HepG2 (cell line): ENCODE data around the gene PTPRE. TPM values are rescaled to one million over a fixed set of nuclear protein-coding genes. Genes with fewer than 3 reads are reported as not detected.

ENCODE experiments used
- ATAC-seq: fragments of 200-7000 bp; cut with Tn5 transposase; 3 replicates; pipeline ENCODE4 v1.9.1; 2020; ENCODE audit warnings: mild to moderate bottlenecking, moderate library complexity
- BruUV-seq: library from RNA; stranded (reverse); fragments of 400-500 nt; replicated peaks from 2 replicates; lab custom pipeline; 2021; lab: Mats Ljungman, UMichigan
- CTCF ChIA-PET: fragments of 300-600 bp; formaldehyde crosslinking; extraction: SDS; loops from one replicate; lab custom pipeline; 2021; ENCODE audit warnings: low total read pairs, inconsistent platforms, low intra/inter-chr PET ratio; lab: Yijun Ruan, JAX
- POLR2A ChIA-PET: fragments of 350-600 bp; sonication (Branson Sonifier 250); formaldehyde crosslinking; loops from one replicate; lab custom pipeline; 2020; ENCODE audit warnings: antibody characterized with exemption, inconsistent platforms; lab: Yijun Ruan, JAX
- DNase-seq: peaks from one replicate; pipeline ENCODE4 v3.0.0-alpha.2; 2015; ENCODE audit warnings: low spot score
- FAIRE-seq: peaks from 3 replicates; lab custom pipeline; 2011; peaks lifted over from hg19 to GRCh38; lab: Jason Lieb, UNC
- H2AFZ ChIP-seq: one replicate; pipeline ENCODE4 v1.6.1; 2011; ENCODE audit warnings: low read length, inconsistent platforms
- H3K27ac ChIP-seq: fragments of 300-600 bp; 3 replicates; pipeline ENCODE4 v1.8.0; 2011; ENCODE audit warnings: mixed run types, mild to moderate bottlenecking, mixed read lengths, low read length, inconsistent platforms; ENCODE audit not compliant: insufficient read depth; ENCODE audit errors: extremely low read length
- H3K27me3 ChIP-seq, 2 experiments: fragments of 200-600 bp in 1 of 2; 2 replicates in 1 of 2; 3 replicates in 1 of 2; pipeline versions ENCODE4 v1.6.0 to v1.8.0; 2011; ENCODE audit warnings: low read length in 2 of 2, mild to moderate bottlenecking in 2 of 2, moderate library complexity in 2 of 2, inconsistent platforms in 1 of 2; ENCODE audit not compliant: insufficient read depth in 2 of 2, control insufficient read depth in 1 of 2
- H3K36me3 ChIP-seq, 2 experiments: fragments of 200-600 bp in 1 of 2; replicated peaks in 1 of 2; 2 replicates in 1 of 2; 3 replicates in 1 of 2; pipeline versions ENCODE4 v1.5.1 to v1.8.0; 2011; ENCODE audit warnings: low read length in 2 of 2, inconsistent platforms in 1 of 2; ENCODE audit not compliant: insufficient read depth in 2 of 2, control insufficient read depth in 1 of 2
- H3K4me1 ChIP-seq: 2 replicates; pipeline ENCODE4 v1.5.1; 2012; ENCODE audit warnings: low read length, inconsistent platforms; ENCODE audit not compliant: insufficient read depth
- H3K4me2 ChIP-seq: 2 replicates; pipeline ENCODE4 v1.6.0; 2011; ENCODE audit warnings: low read depth, low read length, inconsistent platforms
- H3K4me3 ChIP-seq, 3 experiments: fragments of 200-600 bp in 1 of 3; sonication (generic), shearing (Covaris generic) in 1 of 3; replicated peaks in 1 of 3; 2 replicates each; pipeline ENCODE4 v1.5.1; 2011 to 2016; ENCODE audit warnings: low read length in 3 of 3, inconsistent platforms in 2 of 3, low read depth in 2 of 3, mild to moderate bottlenecking in 2 of 3, control low read depth in 1 of 3, mixed read lengths in 1 of 3; ENCODE audit not compliant: insufficient read depth in 1 of 3
- H3K79me2 ChIP-seq: one replicate; pipeline ENCODE4 v1.6.1; 2011; ENCODE audit warnings: low read length, inconsistent platforms; ENCODE audit not compliant: insufficient read depth
- H3K9ac ChIP-seq: 2 replicates; pipeline ENCODE4 v1.6.0; 2011; ENCODE audit warnings: mild to moderate bottlenecking, low read depth, low read length, inconsistent platforms; ENCODE audit not compliant: insufficient read depth
- H3K9me3 ChIP-seq: 2 replicates; pipeline ENCODE4 v1.5.1; 2012; ENCODE audit warnings: mild to moderate bottlenecking, low read length
- H4K20me1 ChIP-seq: 2 replicates; pipeline ENCODE4 v1.6.0; 2011; ENCODE audit warnings: inconsistent platforms, mild to moderate bottlenecking, low read length, moderate library complexity; ENCODE audit not compliant: insufficient read depth
- HNF4G ChIP-seq, 2 experiments: sonication (generic) in 1 of 2; formaldehyde crosslinking in 1 of 2; IDR thresholded peaks; 2 replicates each; pipeline versions ENCODE4 v1.4.0 to v1.6.1; 2011 to 2020; ENCODE audit warnings: borderline replicate concordance in 2 of 2, low read depth in 2 of 2, mild to moderate bottlenecking in 2 of 2, low read length in 1 of 2, missing genetic modification reagents in 1 of 2, moderate library complexity in 1 of 2
- MATR3 ChIP-seq: sonication (generic); formaldehyde crosslinking; IDR thresholded peaks from 2 replicates; pipeline ENCODE4 v1.4.0; 2020; ENCODE audit warnings: missing genetic modification reagents
- POLR2AphosphoS2 ChIP-seq: IDR thresholded peaks from 2 replicates; pipeline ENCODE4 v1.6.1; 2011; ENCODE audit warnings: low read depth, low read length, improper control_type of control experiment
- TBX2 ChIP-seq: sonication (generic); formaldehyde crosslinking; IDR thresholded peaks from 2 replicates; pipeline ENCODE4 v1.5.0; 2020; ENCODE audit warnings: missing genetic modification reagents, mild to moderate bottlenecking, borderline replicate concordance
- ZFX ChIP-seq: sonication (generic); formaldehyde crosslinking; IDR thresholded peaks from 2 replicates; pipeline ENCODE4 v1.4.0; 2020; ENCODE audit warnings: mild to moderate bottlenecking, low read depth, missing genetic modification reagents, moderate library complexity
- ZNF33B ChIP-seq: sonication (generic); formaldehyde crosslinking; IDR thresholded peaks from 2 replicates; pipeline ENCODE4 v1.5.1; 2020; ENCODE audit warnings: mild to moderate bottlenecking, missing genetic modification reagents
- ZNF530 ChIP-seq: sonication (generic); formaldehyde crosslinking; IDR thresholded peaks from 2 replicates; pipeline ENCODE4 v1.5.0; 2020; ENCODE audit warnings: low read depth, mild to moderate bottlenecking, missing genetic modification reagents
- ZNF567 ChIP-seq: sonication (generic); formaldehyde crosslinking; IDR thresholded peaks from 2 replicates; pipeline ENCODE4 v1.8.1; 2023; ENCODE audit warnings: mild to moderate bottlenecking, missing genetic modification reagents, borderline replicate concordance
- ZNF75D ChIP-seq: sonication (generic); formaldehyde crosslinking; IDR thresholded peaks from 2 replicates; pipeline ENCODE4 v1.8.1; 2023; ENCODE audit warnings: missing genetic modification reagents, mild to moderate bottlenecking, borderline replicate concordance
- WGBS: methylation state at CpG from one replicate; pipeline ENCODE4 v1.1.6; 2017; ENCODE audit warnings: low lambda C conversion rate; 5-methylcytosine and 5-hydroxymethylcytosine counted together
- in situ Hi-C: cut with HindIII; loops from 2 replicates; pipeline ENCODE4 v1.10.0; 2017; ENCODE audit warnings: low pct_unique_long_range_greater_than_20kb; ENCODE audit not compliant: extremely low pct_ligation_motif_present
- intact Hi-C: fragments of 100-400 bp; cut with micrococcal nuclease; formaldehyde crosslinking; loops from one replicate; pipeline ENCODE4 v1.10.0; 2022; ENCODE audit not compliant: unreplicated experiment
- polyA plus RNA-seq, 8 experiments: library from polyadenylated mRNA; depleted of rRNA in 3 of 8; stranded (reverse) in 7 of 8; unstranded in 1 of 8; fragments of >200 nt; fragmentation: Illumina TruSeq in 4 of 8; extraction: Trizol in 4 of 8; gene quantifications; 2 replicates each; pipeline versions ENCODE4 v1.2.1 to v1.2.3, GENCODE V29; 2011 to 2016; ENCODE audit warnings: low read depth in 4 of 8, missing spikeins in 1 of 8, mixed read lengths in 1 of 8; ENCODE audit not compliant: insufficient read depth in 1 of 8
- total RNA-seq, 5 experiments: library from RNA; depleted of rRNA; stranded (reverse); fragments of >200 nt; fragmentation: Illumina TruSeq; extraction: Trizol; gene quantifications; 2 replicates each; pipeline ENCODE4 v1.2.3, GENCODE V29; 2016; ENCODE audit warnings: low read depth in 1 of 5
- TF ChIP-seq, protein P1 (sequence below): sonication (generic); formaldehyde crosslinking; IDR thresholded peaks from 2 replicates; pipeline ENCODE4 v1.5.0; 2020; ENCODE audit warnings: mild to moderate bottlenecking, missing genetic modification reagents
- TF ChIP-seq, protein P2 (sequence below): sonication (generic); formaldehyde crosslinking; IDR thresholded peaks from 2 replicates; pipeline ENCODE4 v1.8.0; 2022; ENCODE audit warnings: mild to moderate bottlenecking, missing genetic modification reagents, moderate library complexity

PTPRE gene
- total and polyA plus RNA-seq, 2 of the 13 experiments (the other 11 are each of a cell fraction or from before 2014, with no cell fraction given) = 0.01 to 0.02 TPM

GRCh38 chr10:128091636-128092210 lies 184.8 kb downstream of the PTPRE start:
- peaks cover 8% of the 10 kb centered on the region for H3K4me1 ChIP-seq
- WGBS = 62% methylated on average over 14 of the region's 17 CpGs
- no peak overlapping the region for H3K9ac ChIP-seq
- no peak for TF ChIP-seq TBX2 (CRISPR knock-in tag)
- no peak for TF ChIP-seq ZNF75D
- TF ChIP-seq, protein P1, sequence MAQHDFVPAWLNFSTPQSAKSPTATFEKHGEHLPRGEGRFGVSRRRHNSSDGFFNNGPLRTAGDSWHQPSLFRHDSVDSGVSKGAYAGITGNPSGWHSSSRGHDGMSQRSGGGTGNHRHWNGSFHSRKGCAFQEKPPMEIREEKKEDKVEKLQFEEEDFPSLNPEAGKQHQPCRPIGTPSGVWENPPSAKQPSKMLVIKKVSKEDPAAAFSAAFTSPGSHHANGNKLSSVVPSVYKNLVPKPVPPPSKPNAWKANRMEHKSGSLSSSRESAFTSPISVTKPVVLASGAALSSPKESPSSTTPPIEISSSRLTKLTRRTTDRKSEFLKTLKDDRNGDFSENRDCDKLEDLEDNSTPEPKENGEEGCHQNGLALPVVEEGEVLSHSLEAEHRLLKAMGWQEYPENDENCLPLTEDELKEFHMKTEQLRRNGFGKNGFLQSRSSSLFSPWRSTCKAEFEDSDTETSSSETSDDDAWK (CRISPR knock-in tag) = no peak
- TF ChIP-seq ZFX (CRISPR knock-in tag) = no peak
- no peak for TF ChIP-seq POLR2AphosphoS2
- TF ChIP-seq, protein P2, sequence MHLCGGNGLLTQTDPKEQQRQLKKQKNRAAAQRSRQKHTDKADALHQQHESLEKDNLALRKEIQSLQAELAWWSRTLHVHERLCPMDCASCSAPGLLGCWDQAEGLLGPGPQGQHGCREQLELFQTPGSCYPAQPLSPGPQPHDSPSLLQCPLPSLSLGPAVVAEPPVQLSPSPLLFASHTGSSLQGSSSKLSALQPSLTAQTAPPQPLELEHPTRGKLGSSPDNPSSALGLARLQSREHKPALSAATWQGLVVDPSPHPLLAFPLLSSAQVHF = no peak
- TF ChIP-seq MATR3 = no peak
- TF ChIP-seq ZNF530 (CRISPR knock-in tag) = no peak
- TF ChIP-seq ZNF33B (CRISPR knock-in tag) = no peak
- no peak for TF ChIP-seq HNF4G (IDR thresholded peaks at IDR 0.05; ENCODE audit: borderline replicate concordance, low read depth, low read length)
- TF ChIP-seq HNF4G (CRISPR knock-in tag; IDR thresholded peaks at IDR 0.05; ENCODE audit: borderline replicate concordance, low read depth) = no peak
- TF ChIP-seq ZNF567 = no peak
- TF ChIP-seq, all 625 proteins: peak for 0
- Histone ChIP-seq H3K4me3 (no peak overlapping the region), H3K27ac (no peak overlapping the region), H3K79me2 (no peaks in the 10 kb centered on the region), H3K4me2 (no peak overlapping the region), H3K9me3 (no peaks in the 10 kb centered on the region), H3K27me3 (peaks cover 0 to 3% of the 10 kb centered on the region in 2 experiments; a peak in 3 of 5 replicates), H2AFZ (no peak overlapping the region), H4K20me1 (no peaks in the 10 kb centered on the region), H3K36me3 (no peaks in the 10 kb centered on the region)
- CTCF ChIA-PET = no interaction called here
- FAIRE-seq (no peak), ATAC-seq (no peak; the same call in 2 of the 3 replicates), DNase-seq (no peak)
- POLR2A ChIA-PET = no interaction called here
- in situ Hi-C loops = loop anchor here (25.0 kb wide), 1 partner anchor 446 kb away; no protein-coding TSS in a partner anchor
- intact Hi-C loops = no loop called here
- no TSS peak for BruUV-seq
